Activated T-cell treated with anti-CD3 and anti-CD28 coated beads, Interleukin-2, amount 50 U/mL, for 1 hour (primary cell): ENCODE results near the gene PISD.

ENCODE experiments used
- DNase-seq: peaks from one replicate; pipeline ENCODE4 v3.0.0-alpha.2; 2020

PISD gene

DNA sequence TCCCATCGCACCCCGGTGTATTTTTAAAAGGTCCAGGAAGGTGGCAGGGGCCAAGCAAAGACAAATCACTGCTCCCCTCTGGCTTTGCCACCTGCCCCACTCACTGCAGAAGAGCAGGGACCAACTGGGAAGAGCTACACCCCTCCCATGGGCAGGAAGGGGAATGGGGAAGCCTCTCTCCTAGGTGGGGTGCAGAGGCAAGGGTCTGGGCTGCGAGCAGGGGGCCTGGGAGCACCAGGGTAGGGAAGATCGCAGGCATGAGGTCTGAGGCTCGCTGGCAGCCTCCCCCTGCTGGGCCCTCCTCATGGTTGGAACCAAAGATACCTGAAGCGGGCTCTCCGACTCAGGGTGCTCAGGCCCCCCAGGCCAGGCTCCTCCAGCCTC lies 36.8 kb downstream of the PISD start:
- DNase-seq = no peak

DNA sequence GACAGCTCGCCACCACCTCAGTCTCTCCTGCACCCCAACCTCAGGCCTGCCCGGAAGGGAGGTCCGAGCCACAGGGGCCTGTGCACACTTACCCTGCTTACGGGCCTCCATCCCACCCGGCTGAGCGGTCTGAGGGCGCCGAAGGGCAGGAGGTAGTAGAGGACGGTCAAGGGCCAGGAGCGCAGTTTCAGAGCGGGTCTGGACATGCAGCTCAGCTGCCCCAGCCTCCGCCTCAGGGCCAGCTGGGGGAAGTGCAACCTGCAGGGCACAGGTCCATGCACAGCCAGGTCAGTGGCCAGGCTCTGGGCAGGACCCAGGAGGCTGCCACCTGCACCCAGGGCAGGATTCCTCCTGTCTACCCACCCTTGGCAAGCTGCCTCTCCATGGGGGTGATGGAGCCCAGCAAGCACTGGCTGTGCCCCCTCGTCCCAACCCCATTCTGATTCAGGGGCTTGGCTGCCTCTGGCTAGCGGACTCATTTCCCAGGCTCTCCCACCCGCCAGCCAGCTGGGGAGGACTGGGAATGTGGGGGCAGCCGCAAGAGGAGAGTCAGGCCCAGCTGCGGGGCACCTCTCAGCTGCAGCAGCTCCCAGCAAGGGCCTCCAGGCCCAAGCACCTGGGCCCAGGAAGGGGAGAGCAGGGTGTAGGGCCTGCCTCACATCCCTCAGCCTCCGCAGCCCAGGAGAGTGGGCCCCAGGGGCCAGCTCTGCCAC lies 38.3 kb downstream of the PISD start:
- no peak for DNase-seq

DNA sequence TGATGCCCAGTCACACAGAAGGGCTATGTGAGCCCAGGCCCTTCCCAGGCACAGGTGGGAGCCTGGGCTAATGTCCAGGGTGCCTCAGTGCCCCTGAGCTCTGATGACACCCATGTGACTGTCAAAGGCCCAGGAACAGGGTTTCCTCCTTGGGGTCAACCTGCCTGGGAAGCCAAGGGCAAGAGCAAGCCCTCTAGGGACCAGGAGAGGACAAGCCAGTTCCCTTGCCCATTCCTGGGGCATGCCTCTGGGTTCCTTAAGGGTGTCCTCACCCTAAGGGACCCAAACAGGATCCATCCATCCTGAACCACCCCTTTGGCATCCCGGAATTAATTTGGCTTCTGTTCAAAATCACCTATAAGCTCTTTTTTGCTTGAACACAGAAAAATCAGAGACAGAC lies 39.0 kb downstream of the PISD start:
- DNase-seq = no peak

DNA sequence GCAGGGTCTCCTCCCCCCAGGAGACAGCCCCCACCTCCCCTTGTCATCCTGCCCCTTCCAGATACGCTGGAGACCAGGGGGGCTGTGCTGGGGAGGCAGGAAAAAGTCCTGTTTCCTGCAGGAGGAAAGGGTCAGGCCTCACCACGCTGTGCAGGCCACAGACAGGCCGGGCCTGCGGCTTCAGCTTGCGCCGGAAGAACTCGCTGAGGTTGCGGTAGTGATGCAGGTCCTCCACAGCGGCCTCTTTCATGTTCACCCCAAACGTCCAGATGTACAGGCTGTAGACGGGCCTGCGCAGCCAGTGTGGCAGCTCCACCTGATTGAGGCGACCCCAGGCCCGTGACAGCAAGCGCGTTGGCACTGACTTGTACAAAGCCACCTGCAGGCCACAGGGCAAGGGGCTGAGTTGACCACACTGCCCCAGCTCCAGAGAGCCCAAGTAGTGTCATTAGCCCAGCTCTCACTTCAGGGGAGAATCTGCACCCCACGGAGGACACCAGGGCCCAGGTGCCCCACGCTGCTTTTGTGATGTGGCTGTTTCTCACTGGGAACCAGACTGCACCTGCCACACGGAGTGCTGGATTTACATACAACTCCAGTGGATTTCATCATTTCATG lies 40.4 kb downstream of the PISD start:
- no peak for DNase-seq

DNA sequence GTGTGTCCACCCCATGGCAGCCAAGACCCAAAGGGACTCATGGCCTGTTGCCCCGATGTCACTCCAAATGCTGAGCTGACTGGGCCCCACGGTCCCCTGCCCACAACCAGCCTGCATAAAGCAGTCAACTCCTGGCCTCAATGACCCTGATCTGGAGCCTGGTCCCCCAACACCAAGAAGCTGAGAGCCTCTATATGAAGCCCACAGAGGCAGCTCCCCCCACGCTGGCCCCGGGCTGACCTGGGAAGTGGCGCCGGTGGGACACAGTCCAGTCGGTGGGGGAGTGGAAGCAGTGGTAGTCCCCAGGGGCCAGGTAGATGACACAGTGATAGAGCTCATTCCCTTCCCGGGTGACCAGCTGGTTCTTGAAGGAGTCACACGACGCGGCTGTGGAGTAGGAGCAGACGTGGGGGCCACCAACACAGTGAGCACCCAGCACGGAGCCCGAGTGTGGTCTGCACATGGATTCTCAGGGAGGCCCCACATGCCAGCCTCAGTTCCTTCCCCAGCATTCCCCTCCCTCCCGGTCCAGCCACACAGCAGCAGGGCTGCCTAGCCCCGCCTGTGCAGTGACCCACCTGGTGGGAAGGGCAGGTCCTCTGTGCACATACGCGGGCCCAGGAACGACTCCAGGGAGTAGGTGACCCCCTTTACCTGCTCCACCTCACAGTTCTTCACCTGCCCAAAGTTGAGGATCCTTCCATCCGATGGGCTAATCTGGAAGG lies 41.1 kb downstream of the PISD start:
- DNase-seq = no peak

DNA sequence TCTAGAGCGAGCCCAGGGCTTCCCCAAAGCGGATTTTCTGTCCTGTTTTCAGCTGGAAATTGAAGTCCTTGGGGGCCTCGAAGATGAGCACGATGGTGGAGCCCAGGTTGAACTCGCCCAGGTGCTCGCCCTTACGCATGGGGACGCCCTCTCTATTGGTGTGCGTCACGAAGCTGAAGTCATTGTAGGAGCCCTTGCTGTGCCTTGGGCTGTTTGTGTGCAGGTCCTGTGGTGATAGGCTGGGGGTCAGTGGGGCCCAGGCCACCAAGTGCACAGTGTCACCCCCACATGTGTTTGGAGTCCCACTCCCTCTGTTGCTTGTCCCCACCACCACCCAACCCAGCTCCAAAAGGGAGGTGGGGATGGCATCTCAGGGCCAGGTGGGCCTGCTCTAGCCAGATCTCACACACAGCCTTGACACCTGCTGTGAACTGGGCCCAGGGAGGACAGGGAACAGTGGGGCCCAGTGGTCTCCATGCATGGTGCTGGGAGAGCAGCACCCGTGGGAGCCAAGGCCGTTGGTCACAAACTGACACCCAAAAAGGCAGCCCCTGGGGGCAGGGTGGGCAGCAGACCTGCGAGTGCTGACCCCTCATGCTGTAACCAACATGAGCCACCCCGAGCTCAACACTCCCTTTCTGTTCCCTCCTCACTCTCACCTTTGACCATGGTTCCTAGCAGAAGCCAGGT lies 42.3 kb downstream of the PISD start:
- DNase-seq = no peak

DNA sequence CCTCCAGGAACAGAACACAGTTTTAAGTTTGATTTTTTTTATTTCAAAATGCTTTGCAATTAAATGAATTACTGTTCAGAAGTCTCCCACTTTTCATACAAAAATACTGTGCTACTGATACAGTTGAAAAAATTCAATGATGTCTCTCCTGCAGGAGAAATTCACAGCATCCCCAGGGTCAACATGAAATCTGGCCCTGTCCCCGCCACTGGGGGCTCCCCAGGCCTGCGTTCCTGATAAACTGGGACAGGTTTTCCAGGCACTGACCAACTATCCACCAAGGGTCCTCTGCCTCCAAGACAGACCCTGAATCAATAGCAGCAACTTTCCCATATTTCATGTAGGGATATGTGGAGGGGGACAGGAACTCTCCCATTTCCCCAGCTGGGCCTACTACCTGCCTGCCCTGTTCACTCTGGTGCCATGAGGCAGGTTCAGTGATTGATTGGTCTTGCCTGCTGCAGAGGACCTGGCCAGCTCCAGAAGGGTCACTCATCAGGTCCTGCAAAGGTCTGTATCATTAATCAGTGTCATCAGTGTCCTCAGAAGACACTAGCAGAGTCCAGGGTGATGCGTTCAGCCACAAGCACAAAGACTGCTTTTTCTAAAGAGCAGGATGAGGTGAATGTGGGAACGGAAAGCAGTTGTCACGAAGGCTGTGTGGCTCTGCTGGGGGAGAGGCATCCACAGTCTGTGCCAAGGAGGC lies 43.4 kb downstream of the PISD start:
- no peak for DNase-seq

DNA sequence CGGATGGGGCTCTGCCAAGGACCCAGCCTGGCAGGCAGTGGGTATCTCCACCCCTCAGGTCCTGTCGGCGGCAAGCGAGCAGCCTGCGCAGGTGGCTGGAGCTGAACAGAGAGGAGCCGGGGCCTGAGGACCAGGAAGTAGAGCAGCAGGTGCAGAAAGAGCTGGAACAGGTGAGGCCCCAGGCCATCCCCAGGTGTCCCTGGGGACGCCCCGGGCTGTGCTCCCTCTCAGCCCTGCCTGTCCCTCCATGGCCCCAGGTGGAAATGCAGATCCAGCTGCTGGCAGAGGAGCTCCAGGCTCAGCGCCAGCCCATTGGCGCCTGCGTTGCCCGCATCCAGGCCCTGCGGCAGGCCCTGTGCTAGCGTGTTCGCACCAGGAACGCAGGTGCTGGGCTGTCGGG lies 44.0 kb downstream of the PISD start:
- no peak for DNase-seq

DNA sequence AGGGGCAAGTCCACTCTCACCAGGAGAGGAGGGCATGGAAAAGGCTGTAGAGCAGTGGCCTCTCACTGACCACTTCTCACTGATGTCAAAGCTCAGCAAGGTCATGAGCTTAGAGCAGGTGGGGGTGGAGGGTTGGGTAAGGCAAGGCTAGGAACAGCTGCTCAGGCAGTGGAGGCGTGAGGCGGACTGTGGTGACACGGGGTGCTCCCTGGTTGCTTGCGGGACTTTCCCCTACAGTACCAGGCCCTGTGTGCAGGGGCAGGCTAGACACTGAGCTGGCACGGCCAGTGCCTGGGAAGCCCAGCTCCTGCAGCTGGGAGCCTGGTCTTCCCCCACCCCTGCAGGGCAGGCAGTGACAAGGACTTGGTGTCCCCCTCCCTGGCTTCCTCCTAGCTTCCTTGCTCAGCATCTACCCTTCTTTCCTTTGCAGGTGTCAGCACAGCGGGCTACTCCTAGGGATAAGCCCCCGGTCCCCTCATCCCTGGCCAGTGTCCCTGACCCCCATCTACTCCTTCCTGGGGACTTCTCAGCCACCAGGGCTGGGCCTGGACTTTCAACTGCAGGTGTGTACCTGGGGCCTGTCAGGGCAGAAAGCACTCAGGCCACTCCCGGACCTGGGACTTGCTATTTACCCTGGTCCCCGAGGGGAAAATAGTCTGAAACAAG lies 45.6 kb downstream of the PISD start:
- DNase-seq = no peak

DNA sequence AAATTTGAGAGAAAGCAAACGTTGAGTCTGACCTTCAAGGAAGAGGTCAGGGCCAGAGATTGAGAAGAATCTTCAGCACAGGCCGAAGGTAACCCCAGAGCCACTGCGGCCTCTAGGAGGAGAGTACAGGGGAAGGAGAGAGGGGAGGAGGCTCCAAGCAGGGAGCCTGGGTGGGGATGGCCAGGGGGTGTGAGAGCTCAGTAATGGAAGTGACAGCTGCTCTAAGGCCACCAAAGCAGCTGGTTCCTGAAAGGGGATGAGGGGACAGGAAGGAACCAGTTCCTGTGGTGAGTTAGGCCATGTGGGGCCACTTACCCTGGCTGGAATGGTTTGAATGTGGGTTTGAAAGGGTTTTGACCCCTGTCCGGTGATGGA lies 46.1 kb downstream of the PISD start:
- no peak for DNase-seq

DNA sequence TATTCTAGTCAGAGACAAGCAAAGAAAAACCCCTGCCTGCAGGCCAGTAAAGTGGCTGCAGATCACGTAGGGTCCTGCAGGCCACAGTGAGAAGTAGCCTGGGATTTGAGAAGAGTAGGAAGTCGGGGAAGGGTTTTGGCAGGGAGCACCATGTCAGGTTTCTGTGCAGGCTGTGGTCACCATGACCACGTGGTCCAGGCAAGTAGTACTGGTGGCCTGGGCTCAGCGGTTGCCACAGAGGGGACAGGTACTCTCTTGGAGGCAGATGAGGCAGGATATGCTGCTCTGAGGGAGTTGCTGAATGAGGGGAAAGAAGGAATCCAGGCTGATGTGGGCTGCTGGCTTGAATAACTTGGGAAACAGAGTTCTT lies 46.5 kb downstream of the PISD start:
- no peak for DNase-seq

DNA sequence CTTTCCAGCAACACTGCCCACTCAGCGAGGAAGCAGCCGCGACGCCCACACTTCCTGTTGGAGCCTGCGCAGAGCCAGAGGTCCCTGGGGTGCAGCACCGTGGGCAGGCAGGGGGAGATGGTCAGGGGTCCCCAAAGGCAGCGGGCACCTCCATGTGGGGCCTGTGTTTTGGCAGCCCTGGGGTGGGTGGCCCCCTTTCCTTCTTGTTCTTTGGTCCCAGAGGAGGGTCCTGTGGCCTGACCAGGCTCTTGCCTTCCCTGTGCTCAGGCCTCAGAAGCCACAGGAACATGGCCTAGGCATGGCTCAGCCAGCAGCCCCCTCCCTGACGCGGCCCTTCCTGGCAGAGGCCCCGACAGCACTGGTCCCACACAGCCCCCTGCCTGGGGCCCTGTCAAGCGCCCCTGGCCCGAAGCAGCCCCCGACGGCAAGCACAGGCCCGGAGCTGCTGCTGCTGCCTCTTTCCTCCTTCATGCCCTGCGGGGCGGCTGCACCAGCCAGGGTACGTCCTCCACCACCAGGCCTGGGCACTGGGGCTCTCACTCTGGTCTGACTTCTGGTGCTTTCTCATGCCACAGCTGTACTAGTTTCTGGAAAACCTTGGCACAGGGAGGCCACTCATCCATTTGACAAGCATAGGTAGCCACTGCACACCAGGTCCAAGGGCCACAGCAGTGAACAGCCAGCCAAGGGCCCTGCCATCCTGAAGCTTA lies 47.1 kb downstream of the PISD start:
- no peak for DNase-seq

DNA sequence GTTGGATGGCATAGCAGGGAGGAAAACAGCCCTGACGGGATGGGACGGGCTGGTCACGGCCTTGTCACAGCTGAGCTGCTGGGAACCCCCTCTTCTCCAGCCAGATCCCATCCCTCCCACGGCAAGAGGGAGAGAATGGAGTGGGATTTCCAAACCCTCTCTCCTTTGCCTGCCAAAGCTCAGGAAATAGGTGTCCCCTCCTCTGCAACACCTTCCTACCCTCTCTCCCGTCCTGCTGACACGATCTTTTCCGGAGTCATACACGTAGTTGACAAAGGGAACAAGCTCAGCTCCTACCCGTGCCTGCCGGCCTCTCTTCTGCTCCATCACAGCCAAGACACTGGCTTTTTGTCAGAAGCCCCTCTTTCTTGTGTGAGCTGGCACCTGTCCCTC lies 48.1 kb downstream of the PISD start:
- no peak for DNase-seq

DNA sequence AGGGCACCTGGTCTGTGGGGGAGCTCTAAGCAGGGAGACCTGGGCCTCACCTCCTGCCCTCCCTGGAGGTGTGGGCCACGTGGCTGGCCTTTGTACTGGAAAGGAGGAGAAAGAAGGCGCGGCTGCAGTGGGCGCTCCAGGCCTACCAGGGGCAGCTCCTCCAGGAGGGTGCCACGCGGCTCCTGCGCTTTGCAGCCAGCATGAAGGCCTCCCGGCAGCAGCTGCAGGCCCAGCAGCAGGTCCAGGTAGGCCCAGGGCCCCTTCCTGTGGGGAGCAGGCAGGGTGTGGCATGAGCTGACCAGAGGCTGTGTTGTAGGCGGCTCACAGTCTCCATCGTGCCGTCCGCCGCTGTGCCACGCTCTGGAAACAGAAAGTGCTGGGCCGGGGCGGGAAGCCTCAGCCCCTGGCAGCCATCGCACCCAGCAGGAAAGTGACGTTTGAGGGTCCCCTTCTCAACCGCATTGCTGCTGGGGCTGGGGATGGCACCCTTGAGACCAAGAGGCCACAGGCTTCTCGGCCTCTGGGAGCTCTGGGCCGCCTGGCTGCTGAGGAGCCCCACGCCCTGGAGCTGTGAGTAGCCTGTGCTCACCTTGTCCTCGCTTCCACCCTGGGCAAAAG lies 48.6 kb downstream of the PISD start:
- no peak for DNase-seq

DNA sequence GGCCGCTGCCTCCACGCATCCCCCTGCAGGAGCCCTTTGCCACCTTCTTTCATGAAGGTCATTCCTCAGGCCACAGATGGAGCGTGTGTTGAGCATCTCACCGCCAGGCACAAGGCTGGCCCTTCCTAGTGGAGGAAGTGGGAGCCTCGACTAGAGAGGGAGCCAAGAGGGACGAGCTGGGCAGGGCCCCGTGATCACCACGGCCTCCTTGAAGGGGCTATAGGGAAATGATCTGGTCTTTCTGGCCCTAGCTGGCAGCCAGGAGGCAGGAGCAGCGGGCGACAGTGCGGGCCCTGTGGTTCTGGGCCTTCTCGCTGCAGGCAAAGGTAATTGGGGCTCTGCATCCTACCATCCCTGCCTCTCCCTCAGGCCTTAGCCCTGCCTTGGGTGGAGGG lies 49.1 kb downstream of the PISD start:
- no peak for DNase-seq

DNA sequence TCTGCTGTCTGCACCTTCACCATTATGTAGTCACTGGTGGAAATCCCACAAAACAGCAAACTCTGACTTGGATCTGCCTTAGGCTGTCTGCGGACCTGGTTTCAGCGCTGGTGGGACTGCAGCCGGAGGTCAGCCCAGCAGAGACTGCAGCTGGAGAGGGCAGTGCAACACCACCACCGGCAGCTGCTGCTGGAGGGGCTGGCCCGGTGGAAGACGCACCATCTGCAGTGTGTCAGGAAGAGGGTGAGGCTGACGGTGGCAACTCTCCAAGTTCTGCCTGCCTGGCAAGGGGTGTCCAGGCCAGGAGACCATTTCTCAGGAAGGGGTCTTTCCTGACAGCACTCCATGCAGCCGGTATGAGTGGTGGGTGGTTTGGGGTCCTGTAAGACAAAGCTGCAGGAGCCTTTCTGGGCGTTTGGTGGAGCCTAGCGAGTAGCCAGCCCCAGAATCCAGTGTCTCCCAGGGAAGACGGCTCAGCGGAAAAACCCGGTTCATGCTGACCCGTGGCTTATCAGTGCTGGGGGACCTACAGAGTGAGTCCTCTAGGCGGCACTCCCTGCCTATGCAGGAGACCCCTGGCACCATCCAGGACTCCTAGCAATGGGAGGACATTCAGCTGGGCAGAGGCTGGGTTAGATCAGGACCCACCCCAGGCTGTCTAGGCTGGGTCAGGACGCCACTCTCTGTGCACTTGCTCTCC lies 50.8 kb downstream of the PISD start:
- DNase-seq = no peak

DNA sequence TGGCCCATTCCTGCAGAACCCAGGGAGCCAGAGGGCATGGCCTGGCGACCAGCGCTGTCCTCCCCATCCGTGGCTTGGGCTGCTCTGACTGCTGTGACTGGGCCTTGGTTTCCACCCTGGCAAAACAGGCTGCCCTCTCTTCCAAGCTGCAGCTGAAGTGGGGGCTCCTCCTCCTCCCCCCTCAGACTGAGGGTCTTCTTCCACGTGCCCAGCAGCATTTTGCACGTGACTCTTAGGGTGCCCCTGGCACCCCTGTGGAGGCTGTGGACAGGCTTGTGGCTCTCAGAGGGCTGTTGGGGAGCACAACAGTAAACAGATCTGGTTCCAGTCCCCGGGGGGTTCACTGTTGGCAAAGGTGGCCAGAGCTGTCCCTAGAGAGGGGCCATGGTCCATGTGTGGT lies 51.4 kb downstream of the PISD start:
- DNase-seq = no peak

DNA sequence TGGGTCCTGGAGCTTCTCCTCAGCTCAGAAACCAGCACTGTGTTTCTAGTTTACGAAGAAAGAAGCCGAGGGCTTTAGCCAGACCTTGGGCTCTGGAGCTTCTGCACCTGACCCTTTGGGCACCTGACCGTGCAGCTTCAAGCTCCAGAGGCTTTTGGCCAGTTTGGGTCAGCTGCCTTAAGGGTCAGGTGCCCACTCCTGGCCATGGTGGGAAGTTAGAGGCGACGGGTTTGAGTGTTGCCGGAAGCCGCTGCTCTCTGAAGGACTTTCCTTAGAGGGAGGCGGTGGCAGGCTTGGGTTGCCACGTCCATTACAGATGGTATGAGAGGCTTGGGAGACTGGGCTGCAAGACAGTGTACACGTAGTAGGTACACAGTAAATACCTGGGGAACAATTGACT lies 52.3 kb downstream of the PISD start:
- no peak for DNase-seq

DNA sequence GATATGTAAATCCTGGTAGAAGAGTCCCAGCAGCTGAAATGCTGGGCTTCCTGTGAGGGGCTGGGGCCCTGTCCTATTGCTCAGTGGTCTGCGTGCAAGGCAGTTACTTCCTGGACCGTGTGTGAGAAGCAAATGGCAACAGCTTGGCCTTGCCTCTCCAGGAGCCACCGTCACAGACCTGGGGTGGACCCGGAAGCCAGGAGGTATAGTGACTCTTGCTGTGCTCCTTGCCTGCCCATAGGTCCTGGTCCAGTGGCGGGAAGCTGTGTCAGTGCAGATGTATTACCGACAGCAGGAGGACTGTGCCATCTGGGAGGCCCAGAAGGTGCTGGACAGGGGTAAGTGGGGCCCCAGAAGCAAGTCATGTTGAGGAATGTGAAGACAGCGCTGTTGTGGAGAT lies 54.3 kb downstream of the PISD start:
- no peak for DNase-seq

DNA sequence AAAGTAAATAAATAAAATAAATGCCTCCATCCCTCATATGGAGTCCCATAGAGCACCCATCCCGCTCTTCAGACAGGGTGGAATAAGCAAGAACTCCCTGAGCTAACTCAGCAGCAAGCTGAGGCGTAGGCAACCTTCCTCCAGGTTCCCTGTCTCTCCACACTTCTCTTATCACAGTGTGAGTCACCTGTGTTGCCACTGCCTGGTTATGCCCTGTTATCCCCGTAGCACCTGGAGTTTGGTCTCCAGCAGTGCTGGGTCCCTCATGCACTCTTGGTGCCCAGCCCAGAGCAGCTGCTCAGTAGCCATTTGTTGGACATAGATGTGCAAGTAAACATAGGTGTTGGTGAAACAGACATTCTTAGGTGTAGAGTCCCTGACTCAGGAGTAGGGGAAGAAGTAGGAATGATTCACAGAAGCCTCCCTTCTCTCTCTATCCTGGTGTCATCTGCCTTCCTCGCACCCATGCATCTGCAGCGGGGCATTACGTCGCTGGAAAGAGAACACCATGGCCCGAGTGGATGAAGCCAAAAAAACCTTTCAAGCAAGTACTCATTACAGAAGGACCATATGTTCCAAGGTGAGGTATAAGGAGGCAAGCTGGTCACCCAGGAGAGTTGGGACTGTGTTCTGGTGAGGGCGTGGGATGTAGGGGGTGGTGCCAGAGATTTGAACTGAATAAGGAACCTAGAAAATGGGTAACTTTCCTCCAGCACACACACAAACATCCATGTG lies 56.0 kb downstream of the PISD start:
- DNase-seq = no peak
